GM21423 (cell line): ENCODE data around the gene TFB1M.
A peak's percentile ranks its signal among the peaks of the same experiment; 100 is the strongest.
"Not testable (repeated sequence)": the region's sequence is repeated elsewhere in the genome, so short reads cannot be mapped to it uniquely, and the experiment has no call there.

Experiments
- ATAC-seq: cut with Tn5 transposase; IDR thresholded peaks from one replicate; pipeline ENCODE4 v1.9.1; 2021; ENCODE audit warnings: mild to moderate bottlenecking, moderate library complexity; ENCODE audit not compliant: unreplicated experiment

Gene TFB1M

GRCh38 chr6:155330133-155330734, 15.9 kb upstream of the TFB1M start:
- ATAC-seq: no peak

- ATAC-seq: no peak
Observed at GRCh38 chr6:155329460-155330132, 15.3 kb upstream of the TFB1M start.

- no peak for ATAC-seq
Observed at GRCh38 chr6:155328539-155329459, 14.5 kb upstream of the TFB1M start.

- no peak for ATAC-seq
Observed at GRCh38 chr6:155328074-155328538, 13.8 kb upstream of the TFB1M start.

- peak; percentile 65 for ATAC-seq
Observed at GRCh38 chr6:155327326-155328073, 13.2 kb upstream of the TFB1M start.

GRCh38 chr6:155325700-155326516, 11.6 kb upstream of the TFB1M start:
- no peak for ATAC-seq

GRCh38 chr6:155324993-155325392, 10.7 kb upstream of the TFB1M start:
- ATAC-seq: no peak

GRCh38 chr6:155324172-155324571, 9.9 kb upstream of the TFB1M start:
- ATAC-seq: no peak

- ATAC-seq: no peak
Observed at GRCh38 chr6:155319902-155320301, 5.6 kb upstream of the TFB1M start.

- ATAC-seq: no peak
Observed at GRCh38 chr6:155317186-155317585, 2.9 kb upstream of the TFB1M start.

GRCh38 chr6:155316419-155316818, 2.1 kb upstream of the TFB1M start:
- ATAC-seq: no peak

GRCh38 chr6:155315516-155315871, 1.2 kb upstream of the TFB1M start:
- ATAC-seq: no peak

- peak; percentile 57 for ATAC-seq
Observed at GRCh38 chr6:155314773-155315515, 660 bp upstream of the TFB1M start.

- peak; percentile 9 for ATAC-seq
Observed at GRCh38 chr6:155313602-155314091, 637 bp downstream of the TFB1M start.

- not testable (repeated sequence) for ATAC-seq
Observed at GRCh38 chr6:155312950-155313349, 1.3 kb downstream of the TFB1M start.

- ATAC-seq: no peak
Observed at GRCh38 chr6:155311583-155311982, 2.7 kb downstream of the TFB1M start.

- ATAC-seq: no peak
Observed at GRCh38 chr6:155311086-155311485, 3.2 kb downstream of the TFB1M start.

- ATAC-seq: no peak
Observed at GRCh38 chr6:155310596-155310995, 3.7 kb downstream of the TFB1M start.

- no peak for ATAC-seq
Observed at GRCh38 chr6:155309150-155309549, 5.1 kb downstream of the TFB1M start.
